C4-2B (cell line): Measurements from ENCODE around the gene SLC27A4.

ENCODE experiments used
- H3K27ac ChIP-seq: fragments of 450-650 bp; 2 replicates; pipeline ENCODE4 v1.5.1; 2017
- CTCF ChIP-seq: fragments of 450-650 bp; conservative IDR thresholded peaks from 2 replicates; pipeline ENCODE4 v1.5.1; 2017; ENCODE audit warnings: mild to moderate bottlenecking
- ZFX ChIP-seq: fragments of 450-650 bp; IDR thresholded peaks from 2 replicates; pipeline ENCODE4 v1.6.1; 2017

SLC27A4 gene

GRCh38 chr9:128298535-128299482, 41.5 kb upstream of the SLC27A4 start:
- no peak for TF ChIP-seq ZFX
- no peak for TF ChIP-seq CTCF
- H3K27ac ChIP-seq, result no peak overlapping the region

- TF ChIP-seq ZFX, result no peak
- TF ChIP-seq CTCF, result no peak
- H3K27ac ChIP-seq, result no peak overlapping the region
Measured at GRCh38 chr9:128304136-128304970, 36.0 kb upstream of the SLC27A4 start.

GRCh38 chr9:128304971-128305288, 35.4 kb upstream of the SLC27A4 start:
- TF ChIP-seq CTCF (no peak), ZFX (no peak)
- H3K27ac ChIP-seq, result no peak overlapping the region

GRCh38 chr9:128309551-128309950, 30.8 kb upstream of the SLC27A4 start:
- TF ChIP-seq CTCF (no peak), ZFX (no peak)
- no peak overlapping the region for H3K27ac ChIP-seq

GRCh38 chr9:128310461-128310860, 29.9 kb upstream of the SLC27A4 start:
- no peak overlapping the region for H3K27ac ChIP-seq
- no peak for TF ChIP-seq ZFX
- no peak for TF ChIP-seq CTCF

GRCh38 chr9:128314697-128315096, 25.6 kb upstream of the SLC27A4 start:
- H3K27ac ChIP-seq, result no peak overlapping the region
- TF ChIP-seq ZFX (no peak), CTCF (no peak)

- no peak overlapping the region for H3K27ac ChIP-seq
- TF ChIP-seq CTCF, result no peak
- no peak for TF ChIP-seq ZFX
Measured at GRCh38 chr9:128316421-128316820, 23.9 kb upstream of the SLC27A4 start.
